C4-2B (cell line): ENCODE data around the gene RC3H1.

Experiments
- ZFX ChIP-seq: fragments of 450-650 bp; IDR thresholded peaks from 2 replicates; pipeline ENCODE4 v1.6.1; 2017
- TF ChIP-seq, protein P1 (sequence below): fragments of 450-650 bp; conservative IDR thresholded peaks from 2 replicates; pipeline ENCODE4 v1.5.1; 2017; ENCODE audit warnings: mild to moderate bottlenecking

DNA sequence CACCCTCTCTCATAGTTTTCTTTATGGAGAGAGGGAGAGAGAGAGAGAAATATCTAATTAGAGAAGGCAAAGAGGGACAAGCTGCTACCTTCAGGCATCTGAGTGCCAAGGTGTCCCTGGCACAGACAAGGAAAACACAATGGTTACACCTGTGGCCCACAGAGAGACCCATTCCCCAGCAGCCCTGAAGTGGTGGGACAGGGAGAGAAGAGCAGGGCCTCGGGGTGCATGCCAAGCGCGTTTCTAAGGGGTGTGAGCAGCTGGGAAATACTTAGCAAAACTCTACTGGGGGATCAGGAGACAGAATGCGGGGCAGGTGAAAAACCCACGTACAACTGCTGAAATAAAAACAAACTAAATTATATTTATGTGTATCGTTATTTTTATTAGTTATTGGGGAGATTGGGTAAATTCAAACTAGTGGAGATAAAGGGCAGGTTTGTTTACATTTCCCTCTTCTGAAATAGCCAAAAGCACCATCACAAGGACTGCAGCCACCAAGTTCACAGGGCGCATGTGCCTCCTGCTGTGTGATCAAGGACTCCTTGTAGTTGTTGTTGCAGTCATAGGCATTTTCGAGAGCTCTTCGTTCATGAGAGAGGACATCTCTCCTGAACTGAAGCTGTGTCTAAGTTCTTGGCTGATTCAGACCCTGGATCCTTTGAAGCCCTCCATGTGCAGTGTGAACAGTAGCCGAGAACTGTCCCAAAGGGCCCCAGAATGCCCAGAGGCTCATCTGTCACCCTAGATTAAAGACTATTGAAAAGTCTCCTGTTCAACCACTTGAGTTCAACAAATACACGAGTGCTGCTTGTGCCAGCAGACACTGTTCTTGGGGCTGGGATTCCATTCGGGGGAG, 104.3 kb downstream of the RC3H1 start:
- TF ChIP-seq, protein P1, sequence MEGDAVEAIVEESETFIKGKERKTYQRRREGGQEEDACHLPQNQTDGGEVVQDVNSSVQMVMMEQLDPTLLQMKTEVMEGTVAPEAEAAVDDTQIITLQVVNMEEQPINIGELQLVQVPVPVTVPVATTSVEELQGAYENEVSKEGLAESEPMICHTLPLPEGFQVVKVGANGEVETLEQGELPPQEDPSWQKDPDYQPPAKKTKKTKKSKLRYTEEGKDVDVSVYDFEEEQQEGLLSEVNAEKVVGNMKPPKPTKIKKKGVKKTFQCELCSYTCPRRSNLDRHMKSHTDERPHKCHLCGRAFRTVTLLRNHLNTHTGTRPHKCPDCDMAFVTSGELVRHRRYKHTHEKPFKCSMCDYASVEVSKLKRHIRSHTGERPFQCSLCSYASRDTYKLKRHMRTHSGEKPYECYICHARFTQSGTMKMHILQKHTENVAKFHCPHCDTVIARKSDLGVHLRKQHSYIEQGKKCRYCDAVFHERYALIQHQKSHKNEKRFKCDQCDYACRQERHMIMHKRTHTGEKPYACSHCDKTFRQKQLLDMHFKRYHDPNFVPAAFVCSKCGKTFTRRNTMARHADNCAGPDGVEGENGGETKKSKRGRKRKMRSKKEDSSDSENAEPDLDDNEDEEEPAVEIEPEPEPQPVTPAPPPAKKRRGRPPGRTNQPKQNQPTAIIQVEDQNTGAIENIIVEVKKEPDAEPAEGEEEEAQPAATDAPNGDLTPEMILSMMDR: no peak
- no peak for TF ChIP-seq ZFX
